Upper lobe of left lung (tissue), 6 donors: ENCODE data around the gene CBLB. TPM values are rescaled to one million over a fixed set of nuclear protein-coding genes. Genes with fewer than 3 reads are reported as not detected.

ENCODE experiments used
- ATAC-seq, 2 donors: fragments of 200-7000 bp; cut with Tn5 transposase; one replicate each; pipeline ENCODE4 v1.9.1; 2022; ENCODE audit warnings: mild to moderate bottlenecking in 2 of 2, moderate library complexity in 2 of 2; ENCODE audit not compliant: low FRiP score in 2 of 2
- DNase-seq, 2 donors: peaks; one replicate each; pipeline ENCODE4 v3.0.0-alpha.2; 2019 to 2020
- H3K27ac ChIP-seq, 4 donors: fragments of 200-600 bp; sonication (generic); one replicate each; pipeline ENCODE4 v1.5.1; 2016 to 2019
- H3K27me3 ChIP-seq, 4 donors: fragments of 200-600 bp; sonication (generic); one replicate each; pipeline ENCODE4 v1.5.1; 2017 to 2019
- H3K36me3 ChIP-seq, 4 donors: fragments of 200-600 bp; sonication (generic); one replicate each; pipeline ENCODE4 v1.5.1; 2016 to 2019
- H3K4me1 ChIP-seq, 4 donors: fragments of 200-600 bp; sonication (generic); one replicate each; pipeline ENCODE4 v1.5.1; 2018 to 2019
- H3K4me3 ChIP-seq, 4 donors: fragments of 200-600 bp; sonication (generic); one replicate each; pipeline ENCODE4 v1.5.1; 2017 to 2019; ENCODE audit warnings: mild to moderate bottlenecking in 2 of 4, moderate library complexity in 1 of 4
- H3K9me3 ChIP-seq, 4 donors: fragments of 200-600 bp; sonication (generic); one replicate each; pipeline ENCODE4 v1.5.1; 2018 to 2019
- EP300 ChIP-seq, 4 donors: sonication (generic); formaldehyde crosslinking; IDR thresholded peaks; one replicate each; pipeline ENCODE4 v1.5.1; 2017; ENCODE audit warnings: antibody characterized with exemption in 4 of 4, control low read depth in 2 of 4
- POLR2A ChIP-seq, 4 donors: fragments of 450-650 bp; IDR thresholded peaks; one replicate each; pipeline ENCODE4 v1.5.1; 2016 to 2017; ENCODE audit warnings: antibody characterized with exemption in 4 of 4, mild to moderate bottlenecking in 2 of 4
- POLR2AphosphoS5 ChIP-seq, 2 donors: sonication (generic); formaldehyde crosslinking; IDR thresholded peaks; one replicate each; pipeline ENCODE4 v1.5.1; 2017; ENCODE audit warnings: antibody characterized with exemption in 2 of 2
- WGBS, 2 donors: methylation state at CpG; one replicate each; pipeline ENCODE4 v1.1.5; 2017 to 2018; 5-methylcytosine and 5-hydroxymethylcytosine counted together
- total RNA-seq, 6 donors: library from RNA; depleted of rRNA in 4 of 6; stranded (reverse); fragments of >200 nt in 4 of 6; gene quantifications; one replicate each; pipeline versions ENCODE4 v1.1.0 to v1.2.1, GENCODE V29; 2016 to 2021
- TF ChIP-seq, protein P1 (sequence below), 6 experiments: fragments of 450-650 bp in 4 of 6; fragments of 200-600 bp in 2 of 6; sonication (generic) in 2 of 6; IDR thresholded peaks; one replicate each; pipeline ENCODE4 v1.5.1; 2016 to 2019; ENCODE audit warnings: antibody characterized with exemption in 6 of 6
- donor health status: DM: no; HTN: no; CAD: no; lungs with moderate emphysema.
- donor health status: DM: no; HTN: yes; CAD: no; lungs with severe emphysema.

CBLB gene
- total RNA-seq, 6 donors from 2014 or later = 30.3 to 85.9 (median 32.0) TPM

DNA sequence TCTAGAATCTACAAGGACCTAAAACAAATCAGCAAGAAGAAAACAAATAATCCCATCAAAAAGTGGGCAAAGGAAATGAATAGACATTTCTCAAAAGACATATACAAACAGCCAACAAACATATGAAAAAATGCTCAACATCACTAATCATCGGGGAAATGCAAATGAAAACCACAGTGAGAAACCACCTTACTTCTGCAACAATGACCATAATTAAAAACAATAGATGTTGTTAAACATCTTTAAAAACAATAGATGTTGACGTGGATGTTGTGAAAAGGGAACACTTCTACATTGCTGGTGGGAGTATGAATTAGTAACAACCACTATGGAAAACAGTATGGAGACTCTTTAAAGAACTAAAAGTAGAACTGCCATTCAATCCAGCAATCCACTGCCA lies 96.2 kb downstream of the CBLB start:
- Histone ChIP-seq H3K4me1 (peaks cover 0 to 9% (median 1%) of the 10 kb centered on the region in 4 donors), H3K4me3 (no peak overlapping the region), H3K9me3 (no peaks in the 10 kb centered on the region), H3K27ac (no peak overlapping the region), H3K36me3 (no peaks in the 10 kb centered on the region), H3K27me3 (no peaks in the 10 kb centered on the region)
- WGBS, 2 donors = 84 to 87% methylated on average over 2 of the region's 2 CpGs
- ATAC-seq = no peak
- DNase-seq = no peak
- TF ChIP-seq, protein P1, sequence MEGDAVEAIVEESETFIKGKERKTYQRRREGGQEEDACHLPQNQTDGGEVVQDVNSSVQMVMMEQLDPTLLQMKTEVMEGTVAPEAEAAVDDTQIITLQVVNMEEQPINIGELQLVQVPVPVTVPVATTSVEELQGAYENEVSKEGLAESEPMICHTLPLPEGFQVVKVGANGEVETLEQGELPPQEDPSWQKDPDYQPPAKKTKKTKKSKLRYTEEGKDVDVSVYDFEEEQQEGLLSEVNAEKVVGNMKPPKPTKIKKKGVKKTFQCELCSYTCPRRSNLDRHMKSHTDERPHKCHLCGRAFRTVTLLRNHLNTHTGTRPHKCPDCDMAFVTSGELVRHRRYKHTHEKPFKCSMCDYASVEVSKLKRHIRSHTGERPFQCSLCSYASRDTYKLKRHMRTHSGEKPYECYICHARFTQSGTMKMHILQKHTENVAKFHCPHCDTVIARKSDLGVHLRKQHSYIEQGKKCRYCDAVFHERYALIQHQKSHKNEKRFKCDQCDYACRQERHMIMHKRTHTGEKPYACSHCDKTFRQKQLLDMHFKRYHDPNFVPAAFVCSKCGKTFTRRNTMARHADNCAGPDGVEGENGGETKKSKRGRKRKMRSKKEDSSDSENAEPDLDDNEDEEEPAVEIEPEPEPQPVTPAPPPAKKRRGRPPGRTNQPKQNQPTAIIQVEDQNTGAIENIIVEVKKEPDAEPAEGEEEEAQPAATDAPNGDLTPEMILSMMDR (IDR thresholded peaks at IDR 0.05) = no peak
- TF ChIP-seq EP300 (IDR thresholded peaks at IDR 0.05) (no peak), POLR2A (IDR thresholded peaks at IDR 0.05) (no peak), POLR2AphosphoS5 (IDR thresholded peaks at IDR 0.05) (no peak)

DNA sequence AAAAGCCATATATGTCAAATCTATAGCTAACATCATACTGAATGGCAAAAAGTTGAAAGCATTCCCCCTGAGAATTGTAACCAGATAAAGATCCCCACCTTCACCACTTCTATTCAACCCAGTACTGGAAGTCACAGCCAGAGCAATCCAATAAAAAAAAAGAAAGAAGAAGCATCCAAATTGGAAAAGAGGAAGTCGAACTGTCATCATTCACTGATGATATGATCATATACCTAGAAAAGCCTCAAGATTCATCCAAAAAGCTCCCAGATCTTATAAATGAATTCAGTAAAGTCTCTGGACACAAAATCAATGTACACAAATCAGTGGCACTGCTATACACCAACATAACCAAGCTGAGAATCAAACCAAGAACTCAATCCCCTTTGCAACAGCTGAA lies 97.4 kb downstream of the CBLB start:
- Histone ChIP-seq H3K4me1 (peaks cover 0 to 9% (median 2%) of the 10 kb centered on the region in 4 donors), H3K9me3 (no peaks in the 10 kb centered on the region), H3K36me3 (no peaks in the 10 kb centered on the region), H3K4me3 (no peak overlapping the region), H3K27me3 (no peaks in the 10 kb centered on the region), H3K27ac (no peak overlapping the region)
- 84 to 93% methylated on average over 1 of the region's 1 CpG for WGBS, 2 donors
- DNase-seq = no peak
- no peak for ATAC-seq
- no peak for TF ChIP-seq POLR2A (IDR thresholded peaks at IDR 0.05)

DNA sequence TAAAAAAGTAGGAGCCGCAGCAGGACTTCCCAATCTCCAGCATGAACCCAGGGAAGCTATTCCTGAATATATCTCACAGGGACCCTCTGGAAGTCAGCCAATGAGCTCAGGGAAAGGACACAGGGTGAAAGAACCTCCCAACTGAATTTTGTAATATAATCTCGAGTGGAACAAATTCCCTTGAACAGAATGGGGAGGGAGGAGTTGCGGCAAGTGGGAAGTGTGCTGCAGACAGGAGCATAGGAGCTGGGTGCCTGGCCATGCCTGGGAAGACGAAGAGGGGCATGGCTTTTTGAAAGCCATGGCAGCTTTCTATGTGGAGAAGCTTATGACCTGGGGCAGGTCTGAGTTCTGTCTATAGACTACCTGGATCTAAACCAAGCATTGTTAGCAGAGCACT lies 98.4 kb downstream of the CBLB start:
- no peak for TF ChIP-seq POLR2AphosphoS5 (IDR thresholded peaks at IDR 0.05)
- no peak for TF ChIP-seq EP300 (IDR thresholded peaks at IDR 0.05)
- TF ChIP-seq, protein P1 (IDR thresholded peaks at IDR 0.05) = no peak
- TF ChIP-seq POLR2A (IDR thresholded peaks at IDR 0.05) = no peak
- DNase-seq = no peak
- 87 to 100% methylated on average over 4 of the region's 4 CpGs for WGBS, 2 donors
- ATAC-seq = no peak
- Histone ChIP-seq H3K36me3 (no peaks in the 10 kb centered on the region), H3K4me1 (peaks cover 0 to 9% (median 2%) of the 10 kb centered on the region in 4 donors), H3K27me3 (no peaks in the 10 kb centered on the region), H3K27ac (no peak overlapping the region), H3K4me3 (no peak overlapping the region), H3K9me3 (no peaks in the 10 kb centered on the region)

DNA sequence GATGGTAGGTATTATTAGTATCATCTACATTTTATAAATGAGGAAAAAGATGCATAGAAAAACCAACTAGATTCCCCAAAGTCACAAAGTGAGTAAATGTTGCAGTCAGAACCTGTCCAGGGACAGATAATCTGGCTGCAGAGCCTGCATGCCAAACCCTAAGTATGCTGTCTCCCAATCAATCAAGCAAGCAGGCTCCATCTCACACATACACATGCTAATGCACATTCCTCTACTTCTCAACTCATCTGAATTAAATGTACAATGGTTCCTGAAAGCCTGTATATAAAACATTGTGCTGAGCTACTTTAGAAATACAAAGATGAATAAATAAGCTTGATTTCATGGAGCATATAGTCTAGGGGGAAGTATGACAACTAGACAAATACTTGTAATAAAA lies 101.0 kb downstream of the CBLB start:
- Histone ChIP-seq H3K27me3 (no peaks in the 10 kb centered on the region), H3K4me3 (no peak overlapping the region), H3K27ac (no peak overlapping the region), H3K36me3 (peaks cover 0 to 1% (median 0%) of the 10 kb centered on the region in 4 donors), H3K4me1 (peaks cover 0 to 4% (median 0%) of the 10 kb centered on the region in 4 donors), H3K9me3 (no peaks in the 10 kb centered on the region)
- ATAC-seq (no peak), DNase-seq (no peak)
- TF ChIP-seq EP300 (IDR thresholded peaks at IDR 0.05) (no peak), POLR2A (IDR thresholded peaks at IDR 0.05) (no peak), POLR2AphosphoS5 (IDR thresholded peaks at IDR 0.05) (no peak)
- TF ChIP-seq, protein P1 (IDR thresholded peaks at IDR 0.05) = no peak

DNA sequence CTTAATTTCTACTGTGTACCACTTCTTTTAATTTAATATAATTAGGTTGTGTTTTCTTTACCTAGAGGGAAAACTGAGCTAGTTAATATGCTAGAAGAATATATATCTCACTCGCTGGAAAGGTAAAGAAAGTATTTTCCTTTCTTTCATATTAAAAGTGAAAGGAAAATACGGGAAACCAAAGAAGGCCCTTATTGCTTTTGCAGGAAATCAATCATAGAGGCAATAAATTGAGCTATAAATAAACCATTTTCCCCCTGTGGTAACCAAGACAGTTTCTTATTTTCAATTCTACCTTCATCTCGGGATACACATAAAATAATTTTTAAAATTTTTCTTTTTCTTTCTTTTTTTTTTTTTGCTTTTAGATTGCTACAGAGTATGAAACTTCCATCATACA lies 101.6 kb downstream of the CBLB start:
- TF ChIP-seq POLR2A (IDR thresholded peaks at IDR 0.05) (no peak), POLR2AphosphoS5 (IDR thresholded peaks at IDR 0.05) (no peak)
- TF ChIP-seq, protein P1 (IDR thresholded peaks at IDR 0.05) = no peak
- H3K27ac ChIP-seq = no peak overlapping the region
- H3K4me1 ChIP-seq = peaks cover 0 to 4% (median 0%) of the 10 kb centered on the region in 4 donors
- WGBS, 2 donors = 48% methylated on average over 3 of the region's 3 CpGs
- H3K36me3 ChIP-seq = peaks cover 0 to 6% (median 4%) of the 10 kb centered on the region in 4 donors
- H3K9me3 ChIP-seq = peaks cover 0 to 5% (median 3%) of the 10 kb centered on the region in 4 donors
- DNase-seq = no peak
- H3K27me3 ChIP-seq = no peaks in the 10 kb centered on the region
- no peak overlapping the region for H3K4me3 ChIP-seq
- no peak for ATAC-seq
